GM12874 (cell line): ENCODE measurements around the gene ZNF554.

Experiments used
- TF ChIP-seq, protein P1 (sequence below): IDR thresholded peaks from 2 replicates; pipeline ENCODE4 v1.5.1; 2011; ENCODE audit warnings: low read depth, mild to moderate bottlenecking, control low read depth, low read length, moderate library complexity; ENCODE audit not compliant: insufficient read depth

The ZNF554 gene

DNA sequence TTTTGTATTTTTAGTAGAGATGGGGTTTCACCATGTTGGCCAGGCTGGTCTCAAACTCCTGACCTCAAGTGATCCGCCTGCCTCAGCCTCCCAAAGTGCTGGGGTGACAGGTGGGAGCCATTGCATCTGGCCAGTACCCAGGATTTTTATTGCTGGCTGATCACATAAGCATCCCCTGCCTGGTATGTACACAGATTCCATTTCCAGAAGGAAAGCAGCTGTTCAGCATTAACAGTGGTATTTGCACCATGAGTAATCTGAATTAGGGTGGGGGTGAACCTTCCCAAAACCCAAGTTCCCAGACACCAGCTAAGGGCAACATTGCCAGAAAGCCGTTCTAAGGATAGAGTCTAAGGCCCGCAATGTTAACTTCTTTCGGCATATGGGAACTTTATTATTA is 28.9 kb downstream of the ZNF554 start:
- TF ChIP-seq, protein P1, sequence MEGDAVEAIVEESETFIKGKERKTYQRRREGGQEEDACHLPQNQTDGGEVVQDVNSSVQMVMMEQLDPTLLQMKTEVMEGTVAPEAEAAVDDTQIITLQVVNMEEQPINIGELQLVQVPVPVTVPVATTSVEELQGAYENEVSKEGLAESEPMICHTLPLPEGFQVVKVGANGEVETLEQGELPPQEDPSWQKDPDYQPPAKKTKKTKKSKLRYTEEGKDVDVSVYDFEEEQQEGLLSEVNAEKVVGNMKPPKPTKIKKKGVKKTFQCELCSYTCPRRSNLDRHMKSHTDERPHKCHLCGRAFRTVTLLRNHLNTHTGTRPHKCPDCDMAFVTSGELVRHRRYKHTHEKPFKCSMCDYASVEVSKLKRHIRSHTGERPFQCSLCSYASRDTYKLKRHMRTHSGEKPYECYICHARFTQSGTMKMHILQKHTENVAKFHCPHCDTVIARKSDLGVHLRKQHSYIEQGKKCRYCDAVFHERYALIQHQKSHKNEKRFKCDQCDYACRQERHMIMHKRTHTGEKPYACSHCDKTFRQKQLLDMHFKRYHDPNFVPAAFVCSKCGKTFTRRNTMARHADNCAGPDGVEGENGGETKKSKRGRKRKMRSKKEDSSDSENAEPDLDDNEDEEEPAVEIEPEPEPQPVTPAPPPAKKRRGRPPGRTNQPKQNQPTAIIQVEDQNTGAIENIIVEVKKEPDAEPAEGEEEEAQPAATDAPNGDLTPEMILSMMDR, result no peak

GRCh38 chr19:2850256-2850925 is 30.7 kb downstream of the ZNF554 start:
- TF ChIP-seq, protein P1, result no peak

DNA sequence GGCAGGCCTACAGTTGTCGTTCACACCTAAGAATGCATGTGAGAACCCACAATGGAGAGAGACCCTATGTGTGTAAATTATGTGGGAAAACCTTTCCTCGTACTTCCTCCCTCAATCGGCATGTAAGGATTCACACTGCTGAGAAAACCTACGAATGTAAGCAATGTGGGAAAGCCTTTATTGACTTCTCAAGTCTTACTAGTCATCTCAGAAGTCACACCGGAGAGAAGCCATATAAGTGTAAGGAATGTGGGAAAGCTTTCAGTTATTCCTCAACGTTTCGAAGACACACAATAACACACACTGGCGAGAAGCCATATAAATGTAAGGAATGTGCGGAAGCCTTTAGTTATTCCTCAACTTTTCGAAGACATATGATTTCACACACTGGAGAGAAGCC is 32.9 kb downstream of the ZNF554 start:
- TF ChIP-seq, protein P1, result no peak

DNA sequence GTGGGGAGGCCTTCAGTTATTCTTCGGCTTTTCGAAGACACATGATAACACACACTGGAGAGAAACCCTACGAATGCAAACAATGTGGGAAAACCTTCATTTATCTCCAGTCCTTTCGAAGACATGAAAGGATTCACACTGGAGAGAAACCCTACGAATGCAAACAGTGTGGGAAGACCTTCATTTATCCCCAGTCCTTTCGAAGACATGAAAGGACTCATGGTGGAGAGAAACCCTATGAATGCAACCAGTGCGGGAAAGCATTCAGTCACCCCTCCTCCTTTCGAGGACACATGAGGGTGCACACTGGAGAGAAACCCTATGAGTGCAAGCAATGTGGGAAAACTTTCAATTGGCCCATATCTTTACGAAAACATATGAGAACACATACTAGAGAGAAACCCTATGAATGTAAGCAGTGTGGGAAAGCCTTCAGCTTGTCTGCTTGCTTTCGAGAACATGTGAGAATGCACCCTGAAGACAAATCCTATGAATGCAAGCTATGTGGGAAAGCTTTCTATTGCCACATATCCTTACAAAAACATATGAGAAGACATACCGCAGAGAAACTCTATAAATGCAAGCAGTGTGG is 33.4 kb downstream of the ZNF554 start:
- TF ChIP-seq, protein P1, result no peak

GRCh38 chr19:2854849-2855248 is 35.2 kb downstream of the ZNF554 start:
- TF ChIP-seq, protein P1, result no peak

- TF ChIP-seq, protein P1, result no peak
Measured at GRCh38 chr19:2856457-2857050, 36.9 kb downstream of the ZNF554 start.

DNA sequence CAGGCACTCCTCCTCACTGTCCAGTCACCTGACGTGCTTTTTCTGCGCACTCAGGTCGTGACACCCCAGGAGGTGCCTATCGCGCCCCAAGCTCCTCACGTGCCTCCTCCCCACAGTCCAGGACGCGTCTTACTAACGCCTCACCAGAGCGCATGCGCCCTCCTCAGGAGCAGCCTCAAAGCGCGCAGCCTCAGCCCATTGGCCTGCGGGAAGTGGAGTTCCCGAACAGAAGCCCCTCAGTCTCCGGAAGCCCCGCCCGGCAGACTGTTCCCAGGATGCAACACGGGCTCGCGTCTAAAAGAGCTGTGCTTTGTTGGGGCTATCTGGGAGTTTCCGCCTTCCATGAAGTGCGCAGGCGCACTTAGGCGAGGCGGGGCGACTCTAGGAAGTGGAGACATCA is 39.2 kb downstream of the ZNF554 start:
- TF ChIP-seq, protein P1, result no peak
